ENCODE data around the gene PEX5L. TPM values are rescaled to one million over a fixed set of nuclear protein-coding genes. Genes with fewer than 3 reads are reported as not detected.

Gene PEX5L
- total and polyA plus RNA-seq, 2 donors (not counting 1 experiment from before 2014, with no cell fraction given): not detected

- POLR2A ChIA-PET: no interaction called here
- no peak overlapping the region for H3K9ac ChIP-seq (ENCODE audit: low read length)
- H3K4me3 Mint-ChIP-seq: no peak overlapping the region
- no peak overlapping the region for H3K4me3 ChIP-seq (ENCODE audit: control extremely low read depth in 1 of 5, extremely low read depth in 1 of 5, insufficient read depth in 1 of 5, low read depth in 2 of 5, low read length in 4 of 5)
- no peaks in the 10 kb centered on the region for H3K79me2 ChIP-seq (ENCODE audit: control insufficient read depth, insufficient read depth, low read length)
- H3K9me3 Mint-ChIP-seq (ENCODE audit: insufficient read depth): no peaks in the 10 kb centered on the region
- 100% methylated on average over 2 of the region's 4 CpGs for WGBS (ENCODE audit: insufficient coverage)
- intact Hi-C loops (cut with micrococcal nuclease): no loop called here
- no peaks in the 10 kb centered on the region for H3K4me1 ChIP-seq (ENCODE audit: control insufficient read depth in 2 of 2, insufficient read depth in 2 of 2, low read length in 2 of 2)
- H3K27ac Mint-ChIP-seq: no peak overlapping the region
- no peaks in the 10 kb centered on the region for H3K4me1 Mint-ChIP-seq
- H3K4me2 ChIP-seq (replicated peaks; ENCODE audit: low read depth, low read length, poor library complexity, severe bottlenecking): no peak overlapping the region
- no peak for ATAC-seq (ENCODE audit: low read depth)
- no peaks in the 10 kb centered on the region for H3K36me3 ChIP-seq (replicated peaks in 1 of 2; ENCODE audit: control extremely low read depth in 1 of 2, control insufficient read depth in 1 of 2, extremely low read depth in 1 of 2, insufficient read depth in 2 of 2, low read length in 1 of 2)
- DNase-seq: no peak
- no peak overlapping the region for H2AFZ ChIP-seq (ENCODE audit: insufficient read depth, low read depth, low read length, poor library complexity, severe bottlenecking)
- CTCF ChIA-PET: no interaction called here
- TF ChIP-seq EZH2 (IDR thresholded peaks at IDR 0.05; ENCODE audit: borderline replicate concordance, insufficient read depth, low read depth, low read length, poor library complexity, severe bottlenecking): no peak
- no peak for TF ChIP-seq CTCF (IDR thresholded peaks at IDR 0.05)
- H3K27me3 ChIP-seq (replicated peaks in 1 of 4; ENCODE audit: control extremely low read depth in 1 of 4, control insufficient read depth in 3 of 4, insufficient read depth in 4 of 4, low read length in 3 of 4): no peaks in the 10 kb centered on the region
- H3K9me3 ChIP-seq (ENCODE audit: control extremely low read depth in 1 of 3, control insufficient read depth in 2 of 3, insufficient read depth in 1 of 3, low read length in 2 of 3): no peaks in the 10 kb centered on the region
- H3K27ac ChIP-seq (ENCODE audit: low read length in 2 of 2): no peak overlapping the region
- H4K20me1 ChIP-seq (ENCODE audit: control insufficient read depth, insufficient read depth, low read length, poor library complexity, severe bottlenecking): no peaks in the 10 kb centered on the region
- peaks cover 5% of the 10 kb centered on the region for H3K27me3 Mint-ChIP-seq
Observed at GRCh38 chr3:179801856-179802255, 234.9 kb downstream of the PEX5L start.

- Histone ChIP-seq H4K20me1 (ENCODE audit: control insufficient read depth, insufficient read depth, low read length, poor library complexity, severe bottlenecking) (no peaks in the 10 kb centered on the region), H3K36me3 (replicated peaks in 1 of 2; ENCODE audit: control extremely low read depth in 1 of 2, control insufficient read depth in 1 of 2, extremely low read depth in 1 of 2, insufficient read depth in 2 of 2, low read length in 1 of 2) (no peaks in the 10 kb centered on the region), H2AFZ (ENCODE audit: insufficient read depth, low read depth, low read length, poor library complexity, severe bottlenecking) (no peak overlapping the region), H3K9ac (ENCODE audit: low read length) (no peak overlapping the region), H3K4me1 (ENCODE audit: control insufficient read depth in 2 of 2, insufficient read depth in 2 of 2, low read length in 2 of 2) (no peaks in the 10 kb centered on the region), H3K4me2 (replicated peaks; ENCODE audit: low read depth, low read length, poor library complexity, severe bottlenecking) (no peak overlapping the region), H3K27me3 (replicated peaks in 1 of 4; ENCODE audit: control extremely low read depth in 1 of 4, control insufficient read depth in 3 of 4, insufficient read depth in 4 of 4, low read length in 3 of 4) (no peaks in the 10 kb centered on the region), H3K4me3 (ENCODE audit: control extremely low read depth in 1 of 5, extremely low read depth in 1 of 5, insufficient read depth in 1 of 5, low read depth in 2 of 5, low read length in 4 of 5) (no peak overlapping the region), H3K9me3 (ENCODE audit: control extremely low read depth in 1 of 3, control insufficient read depth in 2 of 3, insufficient read depth in 1 of 3, low read length in 2 of 3) (no peaks in the 10 kb centered on the region), H3K27ac (ENCODE audit: low read length in 2 of 2) (no peak overlapping the region), H3K79me2 (ENCODE audit: control insufficient read depth, insufficient read depth, low read length) (no peaks in the 10 kb centered on the region)
- H3K4me3 Mint-ChIP-seq: no peak overlapping the region
- DNase-seq (no peak), ATAC-seq (ENCODE audit: low read depth) (no peak)
- intact Hi-C loops (cut with micrococcal nuclease): no loop called here
- CTCF ChIA-PET: no interaction called here
- no peak for TF ChIP-seq CTCF (IDR thresholded peaks at IDR 0.05)
- no peak for TF ChIP-seq EZH2 (IDR thresholded peaks at IDR 0.05; ENCODE audit: borderline replicate concordance, insufficient read depth, low read depth, low read length, poor library complexity, severe bottlenecking)
- H3K27me3 Mint-ChIP-seq: peaks cover 4% of the 10 kb centered on the region
- POLR2A ChIA-PET: no interaction called here
- H3K9me3 Mint-ChIP-seq (ENCODE audit: insufficient read depth): no peaks in the 10 kb centered on the region
- H3K4me1 Mint-ChIP-seq: no peaks in the 10 kb centered on the region
- H3K27ac Mint-ChIP-seq: no peak overlapping the region
Observed at GRCh38 chr3:179801263-179801662, 235.5 kb downstream of the PEX5L start.
